ENCODE data around the gene TUBG2.

GRCh38 chr17:42642336-42642735 is 16.7 kb upstream of the TUBG2 start:
- TF ChIP-seq CTCF (IDR thresholded peaks at IDR 0.05) = no peak
- TF ChIP-seq POLR2A (IDR thresholded peaks at IDR 0.05) = no peak

Data from adrenal gland (tissue), 5 donors.